Measurements from ENCODE around the gene SMIM45.

SMIM45 gene

GRCh38 chr22:41992496-41992895 is 40.5 kb downstream of the SMIM45 start:
- H3K9me3 ChIP-seq (ENCODE audit: severe bottlenecking) = no peaks in the 10 kb centered on the region
- H3K27ac ChIP-seq = no peak overlapping the region
- TF ChIP-seq, protein P1, sequence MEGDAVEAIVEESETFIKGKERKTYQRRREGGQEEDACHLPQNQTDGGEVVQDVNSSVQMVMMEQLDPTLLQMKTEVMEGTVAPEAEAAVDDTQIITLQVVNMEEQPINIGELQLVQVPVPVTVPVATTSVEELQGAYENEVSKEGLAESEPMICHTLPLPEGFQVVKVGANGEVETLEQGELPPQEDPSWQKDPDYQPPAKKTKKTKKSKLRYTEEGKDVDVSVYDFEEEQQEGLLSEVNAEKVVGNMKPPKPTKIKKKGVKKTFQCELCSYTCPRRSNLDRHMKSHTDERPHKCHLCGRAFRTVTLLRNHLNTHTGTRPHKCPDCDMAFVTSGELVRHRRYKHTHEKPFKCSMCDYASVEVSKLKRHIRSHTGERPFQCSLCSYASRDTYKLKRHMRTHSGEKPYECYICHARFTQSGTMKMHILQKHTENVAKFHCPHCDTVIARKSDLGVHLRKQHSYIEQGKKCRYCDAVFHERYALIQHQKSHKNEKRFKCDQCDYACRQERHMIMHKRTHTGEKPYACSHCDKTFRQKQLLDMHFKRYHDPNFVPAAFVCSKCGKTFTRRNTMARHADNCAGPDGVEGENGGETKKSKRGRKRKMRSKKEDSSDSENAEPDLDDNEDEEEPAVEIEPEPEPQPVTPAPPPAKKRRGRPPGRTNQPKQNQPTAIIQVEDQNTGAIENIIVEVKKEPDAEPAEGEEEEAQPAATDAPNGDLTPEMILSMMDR (IDR thresholded peaks at IDR 0.05; ENCODE audit: low read depth, low read length) = no peak
- H3K27me3 ChIP-seq (ENCODE audit: insufficient read depth, low read depth, severe bottlenecking) = no peaks in the 10 kb centered on the region
- no peak for DNase-seq
- H3K36me3 ChIP-seq = peaks cover 71% of the 10 kb centered on the region
- H3K4me3 ChIP-seq (ENCODE audit: low read depth, low read length) = no peak overlapping the region

DNA sequence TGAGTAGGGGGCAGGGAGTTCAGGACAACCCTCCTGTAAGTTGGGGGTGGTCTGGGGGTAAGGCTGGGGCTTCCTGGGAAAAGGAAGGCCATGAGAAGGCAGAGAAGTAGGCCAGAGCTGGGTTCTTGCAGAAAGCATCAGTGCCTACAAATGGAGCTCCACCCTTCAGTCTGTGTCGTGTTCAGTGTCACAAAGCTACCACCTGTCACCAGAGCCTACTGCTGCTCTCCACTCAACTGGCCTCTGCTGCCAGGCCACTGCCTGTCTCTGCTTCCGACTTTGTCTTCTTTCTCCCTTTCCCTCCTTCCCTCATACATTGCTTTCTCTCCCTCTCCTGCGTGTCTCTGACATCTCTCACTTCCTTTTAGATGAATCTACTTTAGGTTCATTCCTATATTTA is 43.3 kb downstream of the SMIM45 start:
- Histone ChIP-seq H3K9me3 (ENCODE audit: severe bottlenecking) (no peaks in the 10 kb centered on the region), H3K27ac (no peak overlapping the region), H3K4me3 (ENCODE audit: low read depth, low read length) (no peak overlapping the region), H3K36me3 (peaks cover 56% of the 10 kb centered on the region), H3K27me3 (ENCODE audit: insufficient read depth, low read depth, severe bottlenecking) (no peaks in the 10 kb centered on the region)
- DNase-seq = no peak
- TF ChIP-seq, protein P1 (IDR thresholded peaks at IDR 0.05; ENCODE audit: low read depth, low read length) = no peak

DNA sequence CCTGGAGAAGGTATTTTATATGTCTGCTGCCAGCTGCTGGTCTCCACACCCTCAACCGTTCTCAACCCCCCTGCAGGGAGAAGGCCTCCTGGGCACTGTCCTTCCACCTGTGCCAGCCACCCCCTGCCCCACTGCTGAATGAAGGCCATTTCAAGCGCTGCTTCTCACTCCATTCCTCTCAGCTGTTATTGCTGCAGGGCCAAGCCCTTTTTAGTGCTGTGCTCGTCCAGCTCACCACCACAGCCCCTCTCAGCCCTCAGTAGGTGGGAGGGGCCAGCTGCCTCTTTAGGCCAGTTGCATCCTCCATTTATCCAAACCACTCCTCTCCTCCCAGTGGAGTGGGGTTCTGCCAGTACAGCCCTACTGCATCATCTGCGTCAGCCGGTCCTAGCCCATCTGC is 44.9 kb downstream of the SMIM45 start:
- TF ChIP-seq, protein P1 (IDR thresholded peaks at IDR 0.05; ENCODE audit: low read depth, low read length) = no peak
- Histone ChIP-seq H3K27me3 (ENCODE audit: insufficient read depth, low read depth, severe bottlenecking) (no peaks in the 10 kb centered on the region), H3K9me3 (ENCODE audit: severe bottlenecking) (no peaks in the 10 kb centered on the region), H3K4me3 (ENCODE audit: low read depth, low read length) (no peak overlapping the region), H3K36me3 (peaks cover 43% of the 10 kb centered on the region), H3K27ac (no peak overlapping the region)
- no peak for DNase-seq

DNA sequence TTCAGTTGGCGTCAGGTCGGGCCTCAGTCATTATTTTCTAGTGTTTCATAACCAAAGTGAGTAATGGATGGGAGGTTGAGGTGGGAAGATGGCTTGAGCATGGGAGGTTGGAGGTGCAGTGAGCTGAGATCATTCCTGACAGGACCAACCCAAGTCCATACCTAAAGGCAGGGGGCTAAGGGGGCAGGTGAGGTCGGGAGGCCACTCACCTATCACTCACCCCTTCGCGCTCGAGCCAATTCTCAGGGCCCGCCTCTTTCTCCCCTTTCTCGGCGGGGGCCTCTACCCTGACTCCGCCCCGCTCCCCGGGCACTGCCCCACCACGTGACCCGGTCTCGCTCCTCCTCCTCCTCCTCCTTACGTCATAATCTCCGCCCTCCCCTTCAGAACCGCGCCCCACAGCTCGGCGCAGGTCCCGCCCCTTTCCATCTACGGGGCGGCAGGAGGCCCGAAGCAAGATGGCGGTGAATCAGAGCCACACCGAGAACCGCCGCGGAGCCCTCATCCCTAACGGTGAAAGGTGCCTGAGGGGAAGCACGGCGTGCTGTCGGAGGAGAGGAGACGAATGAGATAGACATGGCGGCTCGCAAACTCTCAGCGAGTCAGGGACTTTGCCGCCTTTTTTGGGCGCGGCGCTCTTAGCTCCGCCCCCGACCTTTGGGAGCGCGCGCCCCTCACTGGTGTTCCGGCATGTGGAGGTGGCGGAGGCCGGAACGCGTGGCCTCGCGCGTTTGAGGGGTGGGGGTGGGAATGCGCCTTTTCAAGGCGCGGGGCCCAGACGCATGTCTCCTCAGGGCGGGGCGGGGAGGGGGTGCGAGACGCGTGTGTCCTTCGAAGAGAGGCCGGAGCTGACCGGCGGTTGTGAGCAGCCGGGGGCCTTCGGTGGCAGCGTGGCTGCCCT is 46.7 kb downstream of the SMIM45 start, which contains the start of gene WBP2NL:
WBP2NL (plus strand) TSS at position 428 of the 901 bp plus-strand sequence; CDS start at position 459, 31 bp downstream.
- Histone ChIP-seq H3K27ac (no peak within 1 kb of the TSS), H3K4me3 (ENCODE audit: low read depth, low read length) (no peak within 1 kb of the TSS), H3K36me3 (peaks cover 27% of the 10 kb centered on the region), H3K27me3 (ENCODE audit: insufficient read depth, low read depth, severe bottlenecking) (no peaks in the 10 kb centered on the region), H3K9me3 (ENCODE audit: severe bottlenecking) (no peaks in the 10 kb centered on the region)
- no peak for DNase-seq
- TF ChIP-seq, protein P1 (IDR thresholded peaks at IDR 0.05; ENCODE audit: low read depth, low read length) = no peak

GRCh38 chr22:42000466-42000865 is 48.5 kb downstream of the SMIM45 start:
- Histone ChIP-seq H3K36me3 (peaks cover 13% of the 10 kb centered on the region), H3K27me3 (ENCODE audit: insufficient read depth, low read depth, severe bottlenecking) (no peaks in the 10 kb centered on the region), H3K27ac (no peak overlapping the region), H3K9me3 (ENCODE audit: severe bottlenecking) (no peaks in the 10 kb centered on the region), H3K4me3 (ENCODE audit: low read depth, low read length) (no peak overlapping the region)
- DNase-seq = no peak
- TF ChIP-seq, protein P1 (IDR thresholded peaks at IDR 0.05; ENCODE audit: low read depth, low read length) = no peak
